Gastrocnemius medialis (tissue), 4 donors: ENCODE measurements around the gene MED19. TPM values are rescaled to one million over a fixed set of nuclear protein-coding genes. Genes with fewer than 3 reads are reported as not detected.

Experiments
- ATAC-seq, 2 donors: fragments of 150-250 bp; one replicate each; pipeline ENCODE4 v1.9.1; 2016
- DNase-seq, 2 donors: peaks; one replicate each; pipeline ENCODE4 v3.0.0-alpha.2; 2019
- H3K27ac ChIP-seq, 4 donors: fragments of 200-600 bp; sonication (generic); 1 replicate in 1 of 4; 2 replicates in 3 of 4; pipeline ENCODE4 v1.5.1; 2016 to 2018; ENCODE audit warnings: mild to moderate bottlenecking in 2 of 4, moderate library complexity in 1 of 4
- H3K27me3 ChIP-seq, 3 donors: fragments of 200-600 bp; sonication (generic) in 2 of 3; 1 replicate in 1 of 3; 2 replicates in 2 of 3; pipeline versions ENCODE4 v1.5.1 to v1.6.0; 2016 to 2019; ENCODE audit warnings: mild to moderate bottlenecking in 1 of 3, moderate library complexity in 1 of 3
- H3K36me3 ChIP-seq, 2 donors: fragments of 200-600 bp; sonication (generic) in 1 of 2; one replicate each; pipeline ENCODE4 v1.5.1; 2017 to 2018
- H3K4me1 ChIP-seq, 2 donors: fragments of 200-600 bp; sonication (generic) in 1 of 2; one replicate each; pipeline ENCODE4 v1.5.1; 2016 to 2017; ENCODE audit warnings: mild to moderate bottlenecking in 2 of 2
- H3K4me3 ChIP-seq, 4 donors: fragments of 200-600 bp; sonication (generic) in 3 of 4; 1 replicate in 1 of 4; 2 replicates in 3 of 4; pipeline ENCODE4 v1.5.1; 2016 to 2019; ENCODE audit warnings: mild to moderate bottlenecking in 2 of 4
- H3K9me3 ChIP-seq, 3 donors: fragments of 200-600 bp; sonication (generic) in 2 of 3; 1 replicate in 1 of 3; 2 replicates in 2 of 3; pipeline ENCODE4 v1.5.1; 2016 to 2019
- POLR2A ChIP-seq, 2 donors: fragments of 450-650 bp; IDR thresholded peaks; one replicate each; pipeline ENCODE4 v1.6.1; 2017; ENCODE audit warnings: antibody characterized with exemption in 2 of 2, mild to moderate bottlenecking in 2 of 2, moderate library complexity in 2 of 2
- in situ Hi-C, 4 donors: fragments of 200-750 bp; cut with MboI; loops; one replicate each; pipeline versions ENCODE4 v1.15.0 to v1.8.0; 2017; ENCODE audit warnings: low sequenced_read_pairs in 4 of 4
- intact Hi-C: fragments of 100-400 bp; cut with DNase I; formaldehyde crosslinking; loops from one replicate; pipeline ENCODE4 v1.15.1; 2023; ENCODE audit warnings: low total_unique reads
- total RNA-seq, 4 donors: library from RNA; depleted of rRNA; stranded (reverse); fragments of >200 nt; gene quantifications; one replicate each; pipeline versions ENCODE4 v1.1.0 to v1.2.3, GENCODE V29; 2016
- TF ChIP-seq, protein P1 (sequence below), 5 experiments: fragments of 450-650 bp in 3 of 5; fragments of 200-600 bp in 2 of 5; sonication (generic) in 2 of 5; IDR thresholded peaks in 4 of 5; conservative IDR thresholded peaks in 1 of 5; 1 replicate in 4 of 5; 2 replicates in 1 of 5; pipeline ENCODE4 v1.5.1; 2016 to 2019; ENCODE audit warnings: antibody characterized with exemption in 5 of 5, mild to moderate bottlenecking in 3 of 5, moderate library complexity in 3 of 5

MED19 gene, protein sequence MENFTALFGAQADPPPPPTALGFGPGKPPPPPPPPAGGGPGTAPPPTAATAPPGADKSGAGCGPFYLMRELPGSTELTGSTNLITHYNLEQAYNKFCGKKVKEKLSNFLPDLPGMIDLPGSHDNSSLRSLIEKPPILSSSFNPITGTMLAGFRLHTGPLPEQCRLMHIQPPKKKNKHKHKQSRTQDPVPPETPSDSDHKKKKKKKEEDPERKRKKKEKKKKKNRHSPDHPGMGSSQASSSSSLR
- total RNA-seq, result 10 to 100 TPM in 2 of 4 donors, 1 to 10 TPM in 2; 8.3 to 13.1 (median 10.4) TPM

GRCh38 chr11:57711414-57712255, at the start of gene MED19:
TSS of gene MED19 (minus strand) at chr11:57712215. CDS start at chr11:57712179, 36 bp downstream.
- Histone ChIP-seq H3K27ac (peak within 1 kb of the TSS; percentile 87 to 91 (median 89)), H3K4me1 (peaks cover 33 to 34% of the 10 kb centered on the region in 2 donors), H3K9me3 (no peaks in the 10 kb centered on the region), H3K4me3 (peak within 1 kb of the TSS; percentile 82 to 99 (median 92)), H3K36me3 (no peaks in the 10 kb centered on the region), H3K27me3 (no peaks in the 10 kb centered on the region)
- intact Hi-C loops (loop anchor here (1.0 to 5.0 kb wide), 6 partner anchors 30 to 1906 kb away; partner anchors contain the start of genes CLP1, LPXN, OSBP and SELENOH), in situ Hi-C loops (loop anchor here in 1 of 4 donors (25.0 kb wide), 1 partner anchor 876 kb away; the partner anchor contains the start of genes LPXN and ZFP91)
- TF ChIP-seq, protein P1, sequence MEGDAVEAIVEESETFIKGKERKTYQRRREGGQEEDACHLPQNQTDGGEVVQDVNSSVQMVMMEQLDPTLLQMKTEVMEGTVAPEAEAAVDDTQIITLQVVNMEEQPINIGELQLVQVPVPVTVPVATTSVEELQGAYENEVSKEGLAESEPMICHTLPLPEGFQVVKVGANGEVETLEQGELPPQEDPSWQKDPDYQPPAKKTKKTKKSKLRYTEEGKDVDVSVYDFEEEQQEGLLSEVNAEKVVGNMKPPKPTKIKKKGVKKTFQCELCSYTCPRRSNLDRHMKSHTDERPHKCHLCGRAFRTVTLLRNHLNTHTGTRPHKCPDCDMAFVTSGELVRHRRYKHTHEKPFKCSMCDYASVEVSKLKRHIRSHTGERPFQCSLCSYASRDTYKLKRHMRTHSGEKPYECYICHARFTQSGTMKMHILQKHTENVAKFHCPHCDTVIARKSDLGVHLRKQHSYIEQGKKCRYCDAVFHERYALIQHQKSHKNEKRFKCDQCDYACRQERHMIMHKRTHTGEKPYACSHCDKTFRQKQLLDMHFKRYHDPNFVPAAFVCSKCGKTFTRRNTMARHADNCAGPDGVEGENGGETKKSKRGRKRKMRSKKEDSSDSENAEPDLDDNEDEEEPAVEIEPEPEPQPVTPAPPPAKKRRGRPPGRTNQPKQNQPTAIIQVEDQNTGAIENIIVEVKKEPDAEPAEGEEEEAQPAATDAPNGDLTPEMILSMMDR (IDR thresholded peaks at IDR 0.05 in 4 of 5, conservative IDR thresholded peaks at IDR 0.05 in 1 of 5), result peak in 1 of 5 experiments; percentile 9
- TF ChIP-seq POLR2A (IDR thresholded peaks at IDR 0.05), result peak; percentile 39 to 50
- ATAC-seq (peak; percentile 40 to 43), DNase-seq (peak; percentile 45 to 69)

DNA sequence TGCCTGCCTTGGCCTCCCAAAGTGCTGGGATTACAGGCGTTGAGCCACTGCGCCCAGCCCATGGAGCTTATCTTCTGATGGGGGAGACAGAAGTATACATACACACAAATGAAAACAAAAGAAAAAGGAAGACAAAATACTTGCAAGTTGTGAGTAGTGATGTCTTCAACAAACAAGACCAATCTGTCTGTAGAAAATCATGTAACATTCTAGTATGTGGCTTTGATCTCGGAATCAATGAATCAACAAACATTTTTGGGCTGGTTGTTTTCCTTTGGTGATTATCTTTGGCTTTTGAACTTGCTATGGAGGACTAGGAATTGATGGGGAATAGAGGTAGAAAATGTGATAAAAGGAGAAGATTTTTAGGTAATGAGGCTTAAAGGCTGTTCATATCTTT, 46.2 kb upstream of the MED19 start:
- ATAC-seq (no peak), DNase-seq (no peak)
- no peaks in the 10 kb centered on the region for H3K9me3 ChIP-seq
- no peak overlapping the region for H3K4me3 ChIP-seq
- no peaks in the 10 kb centered on the region for H3K27me3 ChIP-seq
- intact Hi-C loops (no loop called here), in situ Hi-C loops (loop anchor here in 1 of 4 donors (25.0 kb wide), 1 partner anchor 421 kb away; the partner anchor contains the start of genes P2RX3 and SSRP1)
- TF ChIP-seq, protein P1 (IDR thresholded peaks at IDR 0.05 in 4 of 5, conservative IDR thresholded peaks at IDR 0.05 in 1 of 5), result no peak
- TF ChIP-seq POLR2A (IDR thresholded peaks at IDR 0.05), result no peak
- no peaks in the 10 kb centered on the region for H3K36me3 ChIP-seq
- H3K27ac ChIP-seq, result no peak overlapping the region
- peaks cover 2 to 3% of the 10 kb centered on the region in 2 donors for H3K4me1 ChIP-seq

GRCh38 chr11:57752954-57753353, 40.9 kb upstream of the MED19 start:
- no peaks in the 10 kb centered on the region for H3K36me3 ChIP-seq
- TF ChIP-seq, protein P1 (IDR thresholded peaks at IDR 0.05 in 4 of 5, conservative IDR thresholded peaks at IDR 0.05 in 1 of 5), result no peak
- TF ChIP-seq POLR2A (IDR thresholded peaks at IDR 0.05), result no peak
- H3K4me1 ChIP-seq, result no peaks in the 10 kb centered on the region
- H3K4me3 ChIP-seq, result no peak overlapping the region
- in situ Hi-C loops, result loop anchor here in 1 of 4 donors (25.0 kb wide), 1 partner anchor 416 kb away; the partner anchor contains the start of genes P2RX3 and SSRP1
- DNase-seq (no peak), ATAC-seq (no peak)
- intact Hi-C loops, result no loop called here
- no peaks in the 10 kb centered on the region for H3K27me3 ChIP-seq
- no peak overlapping the region for H3K27ac ChIP-seq
- H3K9me3 ChIP-seq, result no peaks in the 10 kb centered on the region

DNA sequence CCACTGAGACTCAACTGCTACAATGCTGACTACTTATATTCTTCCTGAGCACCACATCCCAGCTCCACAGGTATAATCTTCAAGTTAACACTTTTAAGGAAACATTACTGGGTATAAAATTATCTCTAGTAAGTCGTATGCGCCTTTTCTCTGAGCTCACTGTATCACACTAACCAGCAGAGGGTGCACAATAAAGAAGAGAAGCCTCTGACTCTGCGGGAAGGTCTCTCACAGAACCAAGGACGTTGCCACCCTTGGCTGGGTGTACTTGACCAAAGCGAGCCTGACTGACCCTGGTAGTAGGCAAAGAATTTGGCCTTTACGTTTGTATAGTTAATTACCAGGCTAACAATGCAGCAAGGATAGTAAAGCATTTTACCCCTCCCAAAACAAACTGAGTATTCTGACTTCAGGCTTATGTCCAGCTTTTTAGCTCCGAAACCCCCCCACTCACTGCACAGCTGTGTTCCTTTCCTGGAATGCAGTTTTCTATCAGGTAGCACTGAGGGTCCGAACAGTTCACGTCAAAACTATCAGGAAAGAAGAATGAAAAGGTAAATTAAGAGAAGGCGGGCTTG, 39.8 kb upstream of the MED19 start, which contains the start of gene BTBD18:
Gene BTBD18 (minus strand): TSS at position 144 of the 578 bp plus-strand sequence. CDS start 631 bp downstream, outside the sequence.
- Histone ChIP-seq H3K27me3 (no peaks in the 10 kb centered on the region), H3K4me1 (no peaks in the 10 kb centered on the region), H3K9me3 (no peaks in the 10 kb centered on the region), H3K4me3 (no peak within 1 kb of the TSS), H3K36me3 (no peaks in the 10 kb centered on the region), H3K27ac (no peak within 1 kb of the TSS)
- no peak for TF ChIP-seq POLR2A (IDR thresholded peaks at IDR 0.05)
- TF ChIP-seq, protein P1 (IDR thresholded peaks at IDR 0.05 in 4 of 5, conservative IDR thresholded peaks at IDR 0.05 in 1 of 5), result peak in 3 of 5 experiments; percentile 10 to 33 (median 22)
- in situ Hi-C loops, result loop anchor here in 1 of 4 donors (25.0 kb wide), 1 partner anchor 414 kb away; the partner anchor contains the start of genes P2RX3 and SSRP1
- DNase-seq (no peak), ATAC-seq (peak in 1 of 2 donors; percentile 62)
- intact Hi-C loops, result no loop called here
